CD14-positive monocyte (primary cell): ENCODE measurements around the gene TAAR6. TPM values are rescaled to one million over a fixed set of nuclear protein-coding genes. Genes with fewer than 3 reads are reported as not detected.

Source experiments
- DNase-seq, 3 donors: peaks; one replicate each; pipeline ENCODE4 v3.0.0-alpha.2; 2011 to 2022
- H2AFZ ChIP-seq: 2 replicates; pipeline ENCODE4 v1.6.0; 2012; ENCODE audit warnings: mild to moderate bottlenecking, low read depth, low read length, inconsistent platforms; ENCODE audit not compliant: insufficient read depth, poor library complexity, severe bottlenecking
- H3K27ac ChIP-seq, 2 donors: 1 replicate in 1 of 2; 2 replicates in 1 of 2; pipeline ENCODE4 v1.5.1; 2012 to 2013; ENCODE audit warnings: low read length in 2 of 2, control low read depth in 1 of 2, inconsistent platforms in 1 of 2, low read depth in 1 of 2, mild to moderate bottlenecking in 1 of 2
- H3K27me3 ChIP-seq, 2 donors: one replicate each; pipeline versions ENCODE4 v1.6.0 to v1.6.1; 2011 to 2013; ENCODE audit warnings: low read length in 2 of 2; ENCODE audit not compliant: control insufficient read depth in 2 of 2, insufficient read depth in 2 of 2
- H3K36me3 ChIP-seq, 2 donors: replicated peaks in 1 of 2; 1 replicate in 1 of 2; 2 replicates in 1 of 2; pipeline versions ENCODE4 v1.5.1 to v1.6.1; 2012 to 2013; ENCODE audit warnings: low read length in 2 of 2, control low read depth in 1 of 2, inconsistent platforms in 1 of 2, mild to moderate bottlenecking in 1 of 2; ENCODE audit not compliant: insufficient read depth in 2 of 2, control insufficient read depth in 1 of 2
- H3K4me1 ChIP-seq, 2 donors: 1 replicate in 1 of 2; 2 replicates in 1 of 2; pipeline versions ENCODE4 v1.5.1 to v1.6.1; 2012 to 2013; ENCODE audit warnings: low read length in 2 of 2, control low read depth in 1 of 2, inconsistent platforms in 1 of 2, mild to moderate bottlenecking in 1 of 2, moderate library complexity in 1 of 2; ENCODE audit not compliant: insufficient read depth in 2 of 2, control insufficient read depth in 1 of 2
- H3K4me2 ChIP-seq: replicated peaks from 2 replicates; pipeline ENCODE3; 2012; ENCODE audit warnings: low read length, moderate library complexity, mild to moderate bottlenecking; ENCODE audit not compliant: poor library complexity, severe bottlenecking; ENCODE audit errors: extremely low read depth
- H3K4me3 ChIP-seq, 3 experiments: fragments of 200-600 bp in 1 of 3; sonication (generic) in 1 of 3; replicated peaks in 1 of 3; 1 replicate in 2 of 3; 2 replicates in 1 of 3; pipeline ENCODE4 v1.5.1; 2011 to 2013; ENCODE audit warnings: low read length in 3 of 3, mild to moderate bottlenecking in 3 of 3, control low read depth in 2 of 3, low read depth in 2 of 3, inconsistent platforms in 1 of 3, moderate library complexity in 1 of 3
- H3K79me2 ChIP-seq: 2 replicates; pipeline ENCODE4 v1.6.0; 2012; ENCODE audit warnings: mild to moderate bottlenecking, control low read depth, inconsistent platforms, low read length, moderate library complexity; ENCODE audit not compliant: insufficient read depth
- H3K9ac ChIP-seq: 2 replicates; pipeline ENCODE4 v1.6.0; 2017; ENCODE audit warnings: low read length, mild to moderate bottlenecking; ENCODE audit not compliant: insufficient read depth, poor library complexity, severe bottlenecking
- H3K9me3 ChIP-seq, 2 donors: replicated peaks in 1 of 2; 1 replicate in 1 of 2; 2 replicates in 1 of 2; pipeline versions ENCODE4 v1.5.1 to v1.6.1; 2012 to 2013; ENCODE audit warnings: low read length in 2 of 2, control low read depth in 1 of 2; ENCODE audit not compliant: control insufficient read depth in 1 of 2, insufficient read depth in 1 of 2
- H4K20me1 ChIP-seq: 2 replicates; pipeline ENCODE4 v1.6.0; 2012; ENCODE audit warnings: mild to moderate bottlenecking, low read length, control low read depth, moderate library complexity; ENCODE audit not compliant: insufficient read depth
- H3K27ac Mint-ChIP-seq, 7 donors: one replicate each; pipeline ENCODE4 v1.8.0; 2020; ENCODE audit warnings: mild to moderate bottlenecking in 7 of 7, mixed read lengths in 7 of 7, moderate library complexity in 6 of 7, inconsistent platforms in 2 of 7
- H3K27me3 Mint-ChIP-seq, 3 donors: one replicate each; pipeline ENCODE4 v1.8.0; 2021 to 2022; ENCODE audit warnings: low read depth in 3 of 3, mild to moderate bottlenecking in 3 of 3, mixed read lengths in 3 of 3, moderate library complexity in 3 of 3, inconsistent platforms in 1 of 3
- H3K36me3 Mint-ChIP-seq, 2 donors: one replicate each; pipeline ENCODE4 v1.8.0; 2020; ENCODE audit warnings: mixed read lengths in 2 of 2, inconsistent platforms in 1 of 2, mild to moderate bottlenecking in 1 of 2
- H3K4me1 Mint-ChIP-seq: one replicate; pipeline ENCODE4 v1.8.0; 2020; ENCODE audit warnings: mild to moderate bottlenecking, mixed read lengths
- H3K4me3 Mint-ChIP-seq, 2 donors: one replicate each; pipeline ENCODE4 v1.8.0; 2020; ENCODE audit warnings: mild to moderate bottlenecking in 2 of 2, mixed read lengths in 2 of 2, moderate library complexity in 1 of 2
- H3K9me3 Mint-ChIP-seq, 7 donors: one replicate each; pipeline ENCODE4 v1.8.0; 2020 to 2022; ENCODE audit warnings: mixed read lengths in 7 of 7, mild to moderate bottlenecking in 6 of 7, moderate library complexity in 6 of 7, inconsistent platforms in 2 of 7
- CTCF ChIP-seq: fragments of 200-600 bp; IDR thresholded peaks from one replicate; pipeline ENCODE4 v1.8.0; 2022; ENCODE audit warnings: antibody characterized with exemption, mild to moderate bottlenecking
- WGBS: methylation state at CpG from one replicate; pipeline ENCODE4 v1.1.5; 2013; ENCODE audit warnings: missing lambda C conversion rate; ENCODE audit not compliant: insufficient coverage; 5-methylcytosine and 5-hydroxymethylcytosine counted together
- intact Hi-C, 2 donors: fragments of 100-400 bp; cut with micrococcal nuclease; formaldehyde crosslinking; loops; one replicate each; pipeline versions ENCODE4 v1.15.0 to v1.15.1; 2023
- polyA plus RNA-seq, 3 donors: library from polyadenylated mRNA; depleted of rRNA in 1 of 3; unstranded in 2 of 3; stranded (reverse) in 1 of 3; fragments of 300-500 nt in 2 of 3; fragments of >200 nt in 1 of 3; fragmentation: Illumina TruSeq in 2 of 3; gene quantifications; 1 replicate in 2 of 3; 2 replicates in 1 of 3; pipeline ENCODE4 v1.2.3, GENCODE V29; 2012 to 2021

Gene TAAR6
- polyA plus RNA-seq, 3 donors, result not detected

GRCh38 chr6:132611616-132612015 is 41.5 kb downstream of the TAAR6 start:
- H3K27me3 Mint-ChIP-seq, result peaks cover 0 to 4% (median 0%) of the 10 kb centered on the region in 3 donors
- Histone ChIP-seq H3K79me2 (no peaks in the 10 kb centered on the region), H3K9ac (no peak overlapping the region), H4K20me1 (no peaks in the 10 kb centered on the region), H3K27ac (no peak overlapping the region), H3K4me2 (no peak overlapping the region), H2AFZ (no peak overlapping the region), H3K4me1 (peaks cover 8 to 17% of the 10 kb centered on the region in 2 donors), H3K9me3 (no peaks in the 10 kb centered on the region), H3K27me3 (no peaks in the 10 kb centered on the region), H3K36me3 (no peaks in the 10 kb centered on the region), H3K4me3 (no peak overlapping the region)
- no peak overlapping the region for H3K27ac Mint-ChIP-seq
- TF ChIP-seq CTCF, result no peak
- H3K4me1 Mint-ChIP-seq, result peaks cover 9% of the 10 kb centered on the region
- DNase-seq, result no peak
- no peaks in the 10 kb centered on the region for H3K36me3 Mint-ChIP-seq
- intact Hi-C loops, result no loop called here
- 100% methylated on average over 1 of the region's 2 CpGs for WGBS
- H3K4me3 Mint-ChIP-seq, result no peak overlapping the region
- H3K9me3 Mint-ChIP-seq, result no peaks in the 10 kb centered on the region

GRCh38 chr6:132612449-132613108 is 42.5 kb downstream of the TAAR6 start:
- Histone ChIP-seq H2AFZ (no peak overlapping the region), H3K27me3 (no peaks in the 10 kb centered on the region), H3K9me3 (no peaks in the 10 kb centered on the region), H3K27ac (no peak overlapping the region), H3K79me2 (no peaks in the 10 kb centered on the region), H3K36me3 (no peaks in the 10 kb centered on the region), H4K20me1 (no peaks in the 10 kb centered on the region), H3K4me1 (peaks cover 8 to 17% of the 10 kb centered on the region in 2 donors), H3K4me2 (no peak overlapping the region), H3K4me3 (no peak overlapping the region), H3K9ac (no peak overlapping the region)
- Mint-ChIP-seq H3K36me3 (no peaks in the 10 kb centered on the region), H3K27ac (no peak overlapping the region), H3K9me3 (no peaks in the 10 kb centered on the region), H3K27me3 (no peaks in the 10 kb centered on the region), H3K4me3 (no peak overlapping the region), H3K4me1 (peaks cover 12% of the 10 kb centered on the region)
- intact Hi-C loops, result no loop called here
- WGBS, result 67% methylated on average over 1 of the region's 4 CpGs
- TF ChIP-seq CTCF, result no peak
- no peak for DNase-seq
